IPS DF 19.7 (cell line): Measurements from ENCODE around the gene WIPI1.
"Not testable (repeated sequence)": the region's sequence is repeated elsewhere in the genome, so short reads cannot be mapped to it uniquely, and the experiment has no call there.

Source experiments
- DNase-seq: peaks from one replicate; pipeline ENCODE4 v3.0.0-alpha.2; 2013; ENCODE audit warnings: low read depth, low spot score

The WIPI1 gene

DNA sequence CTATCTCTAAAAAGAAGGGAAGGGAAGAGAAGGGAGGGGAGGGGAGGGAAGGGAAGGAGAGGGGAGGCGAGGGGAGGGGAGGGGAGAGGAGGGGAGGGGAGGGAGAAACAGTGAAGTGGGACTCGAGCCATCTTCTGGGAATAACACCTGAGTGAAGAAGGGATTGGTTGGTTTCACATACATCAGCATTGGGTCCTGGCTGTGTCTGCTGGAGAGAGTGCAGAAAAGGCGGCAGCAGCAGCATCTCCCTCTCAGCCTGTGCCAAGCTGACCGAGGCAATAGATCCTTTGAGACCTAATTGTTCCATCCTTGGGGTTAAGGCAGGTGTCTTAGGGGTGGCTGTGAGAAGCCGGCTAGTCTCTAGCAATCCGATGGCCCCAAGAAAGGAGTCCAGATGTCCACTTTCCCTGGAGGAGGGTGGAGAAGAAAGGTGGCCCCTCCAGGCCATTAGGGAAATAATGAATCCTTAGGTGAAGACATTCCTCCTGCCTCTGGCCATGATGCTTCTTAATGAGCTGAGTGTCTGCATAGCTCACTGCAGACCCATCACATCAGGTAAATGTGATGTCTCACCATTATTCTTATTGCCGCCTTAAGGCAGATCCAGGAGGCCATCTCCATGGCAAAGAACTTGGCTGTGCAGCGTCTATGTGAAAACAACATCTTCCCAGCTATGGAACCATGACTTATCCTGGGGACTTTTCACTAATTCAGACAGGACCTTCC lies 71.6 kb downstream of the WIPI1 start:
- no peak for DNase-seq

DNA sequence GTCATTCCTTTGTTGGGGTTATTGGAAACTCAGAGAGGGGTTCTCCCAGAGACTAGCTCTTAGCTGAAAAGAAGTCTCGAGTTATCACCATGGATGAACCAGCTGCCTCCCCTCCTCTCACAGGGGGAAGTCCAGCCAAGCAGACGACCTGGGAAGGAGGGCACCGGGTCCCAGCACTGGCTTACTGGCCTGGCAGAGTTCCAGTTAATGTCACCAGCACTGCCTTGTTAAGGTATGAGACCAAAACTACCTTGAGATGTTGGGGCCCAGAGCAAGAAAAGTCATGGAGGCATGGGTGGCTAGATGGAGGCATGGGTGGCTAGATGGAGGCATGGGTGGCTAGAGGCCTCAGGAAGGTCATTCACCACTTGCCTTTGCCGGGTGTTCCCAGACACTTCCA lies 72.4 kb downstream of the WIPI1 start:
- no peak for DNase-seq

DNA sequence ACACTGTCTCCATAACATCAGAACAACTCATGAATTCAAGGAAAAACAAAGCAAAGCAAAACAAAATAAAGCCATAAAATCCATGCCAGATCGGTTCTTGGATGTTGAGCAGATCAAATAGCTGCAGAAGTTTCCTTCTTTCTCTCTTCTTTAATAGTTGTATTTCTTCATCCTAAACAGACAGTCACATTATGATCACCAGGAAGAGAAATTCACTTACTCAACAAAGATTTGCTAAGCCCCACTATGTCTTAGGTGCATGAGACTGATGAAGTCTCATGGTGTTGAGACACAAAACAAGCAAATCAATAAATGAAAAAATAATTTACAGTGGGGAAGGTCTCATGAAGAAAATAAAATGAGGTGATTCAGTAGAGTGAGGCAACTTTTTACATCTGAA lies 72.8 kb downstream of the WIPI1 start:
- no peak for DNase-seq

DNA sequence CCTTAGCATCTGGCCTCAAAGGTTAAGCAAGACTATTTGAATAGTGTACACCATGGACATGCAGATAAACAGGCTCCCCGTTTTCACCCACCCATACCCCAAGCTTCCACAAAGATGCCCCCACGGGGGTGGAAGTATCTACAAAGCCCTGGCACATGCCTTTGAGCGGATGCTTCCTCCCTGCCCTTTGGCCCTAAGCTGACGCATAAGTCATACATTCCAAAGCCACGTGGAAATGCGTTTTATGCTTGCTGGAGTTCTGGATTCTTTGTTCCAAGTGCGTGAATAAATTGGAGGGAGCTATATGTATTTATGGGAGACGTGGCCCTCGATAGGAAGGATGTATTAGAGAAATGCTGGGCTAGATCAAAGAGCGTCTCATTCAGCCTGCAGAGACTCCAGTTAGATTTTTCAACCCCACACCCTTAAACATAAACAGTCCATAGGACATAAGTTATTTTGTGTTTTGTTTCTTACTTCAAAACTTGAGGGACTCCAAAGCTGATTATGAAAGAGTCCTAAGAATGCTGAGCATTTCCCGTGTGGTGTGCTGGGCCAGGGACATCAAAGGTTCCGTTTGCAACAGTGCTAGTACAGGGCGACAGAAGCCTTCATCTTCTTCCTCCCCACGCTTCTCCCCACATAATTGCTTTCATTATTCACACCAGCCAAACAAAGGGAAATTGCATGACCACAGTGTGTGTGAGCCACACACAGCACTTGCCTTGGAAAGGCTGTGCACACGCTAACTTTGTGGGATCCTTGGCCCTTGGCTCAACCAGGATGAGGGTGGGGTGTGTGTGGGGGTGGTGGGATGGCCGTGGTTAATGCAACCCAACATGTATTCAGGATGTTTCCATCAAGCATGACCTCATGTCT lies 73.6 kb downstream of the WIPI1 start:
- no peak for DNase-seq

DNA sequence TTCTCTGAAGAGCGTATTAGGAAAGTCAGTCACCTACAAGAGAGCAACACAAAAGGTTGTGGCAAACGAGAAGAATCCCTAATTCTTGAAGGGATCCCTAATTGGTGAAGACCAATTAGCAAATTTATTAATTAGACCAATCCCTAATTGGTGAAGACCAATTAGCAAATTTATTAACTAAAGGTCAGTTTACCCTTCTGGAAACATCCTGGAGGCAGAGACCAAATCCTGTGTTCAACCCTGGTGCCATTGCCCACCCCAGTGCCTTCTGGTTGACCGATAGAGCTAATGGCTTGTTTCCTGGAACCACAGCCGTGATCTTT lies 74.2 kb downstream of the WIPI1 start:
- DNase-seq, result no peak

DNA sequence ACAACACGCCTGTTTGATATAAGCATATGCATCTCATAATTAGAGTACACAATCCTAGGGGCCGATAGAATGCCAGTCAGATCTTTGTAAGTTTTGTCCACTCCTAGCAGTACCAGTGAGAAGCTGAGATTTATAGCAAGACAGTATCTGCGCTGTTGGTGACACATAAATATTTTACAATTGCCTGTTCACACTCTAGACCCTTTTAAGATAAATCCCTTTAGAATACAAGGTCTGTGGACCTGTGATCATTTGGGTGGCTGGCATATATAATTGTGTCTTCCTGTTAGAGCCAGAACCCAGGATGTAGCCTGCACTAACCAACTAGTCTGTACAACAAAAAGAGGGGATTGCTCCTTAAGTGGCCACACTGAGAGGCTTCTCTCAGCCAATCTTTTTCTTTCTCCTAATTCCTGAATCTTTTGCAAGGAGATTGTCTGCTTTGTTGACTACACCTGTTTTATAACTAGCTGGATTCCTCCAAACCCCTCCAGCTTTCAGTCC lies 74.7 kb downstream of the WIPI1 start:
- no peak for DNase-seq

DNA sequence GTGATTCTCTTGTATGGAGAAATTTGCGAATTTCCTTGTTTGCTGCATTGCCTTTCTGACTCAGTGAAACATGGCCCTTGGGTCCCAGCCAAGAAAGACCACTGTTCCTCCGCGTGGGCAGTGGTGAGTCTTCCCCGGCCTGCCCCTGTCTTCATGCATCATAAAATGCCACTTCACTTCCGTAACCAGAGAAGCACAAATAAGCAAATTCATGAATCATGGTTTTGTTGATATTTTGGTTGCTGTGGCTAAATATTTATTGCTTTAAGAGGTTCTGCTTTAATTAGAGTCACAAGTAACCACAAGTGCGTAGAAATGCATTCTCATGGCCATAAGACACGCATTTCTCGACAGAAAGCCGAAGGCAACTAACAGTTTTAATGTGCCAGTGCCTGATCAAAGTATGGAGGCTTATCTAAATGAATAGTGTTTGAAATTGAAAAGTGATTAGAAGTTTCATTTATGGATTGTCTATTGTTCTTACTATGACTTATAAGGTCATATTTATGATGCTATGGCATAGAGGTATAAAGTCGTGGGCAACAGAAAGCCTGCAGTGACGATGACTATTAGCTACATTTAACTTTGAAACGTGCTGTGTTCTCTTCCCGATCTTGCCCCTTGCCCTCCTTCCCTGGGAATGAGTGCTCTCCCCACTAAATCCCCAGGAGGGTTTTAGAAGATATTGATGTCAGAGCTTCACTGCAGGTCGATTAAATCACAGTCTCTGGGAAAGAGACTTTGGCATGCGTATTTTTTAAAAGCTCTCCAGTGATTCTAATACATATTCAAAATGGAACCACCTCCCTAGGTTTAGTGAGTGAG lies 76.0 kb downstream of the WIPI1 start:
- DNase-seq, result no peak

DNA sequence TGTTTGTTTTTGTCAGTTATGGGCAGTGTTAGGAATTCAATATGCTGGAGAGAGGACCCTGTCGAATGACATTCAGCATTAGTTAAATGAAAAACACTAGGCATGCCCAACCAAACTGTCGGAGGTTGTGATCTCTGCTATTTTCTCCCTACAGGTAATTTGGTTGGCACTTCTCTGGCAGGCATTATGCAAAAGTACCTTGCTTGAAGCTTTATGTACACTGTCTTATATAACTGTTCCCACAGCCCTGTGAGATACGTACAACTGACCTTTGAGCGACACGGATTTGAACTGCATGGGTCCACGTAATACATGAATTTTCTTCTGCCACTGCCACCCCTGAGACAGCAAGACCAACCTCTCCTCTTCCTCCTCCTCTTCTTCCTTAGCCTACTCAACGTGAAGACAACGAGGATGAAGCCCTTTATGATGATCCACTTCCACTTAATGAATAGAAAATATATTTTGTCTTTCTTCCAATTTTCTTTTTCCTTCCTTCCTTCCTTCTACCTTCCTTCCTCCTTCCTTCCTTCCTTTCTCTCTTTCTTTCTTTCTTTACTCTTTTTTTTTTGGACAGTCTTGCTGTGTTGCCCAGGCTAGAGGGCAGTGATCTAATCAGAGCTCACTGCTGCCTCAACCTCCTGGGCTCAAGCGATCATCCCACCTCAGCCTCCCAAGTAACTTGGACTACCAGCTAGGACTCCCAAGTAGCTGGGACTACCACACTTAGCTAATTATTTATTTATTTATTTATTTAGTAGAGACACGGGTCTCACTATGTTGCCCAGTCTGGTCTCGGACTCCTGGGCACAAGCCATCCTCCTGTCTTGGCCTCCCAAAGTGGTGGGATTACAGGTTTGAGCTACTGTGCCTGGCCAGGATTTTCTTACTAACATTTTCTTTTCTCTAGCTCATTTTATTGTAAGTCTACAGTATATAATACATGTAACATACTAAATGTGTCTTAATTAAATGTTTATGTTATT lies 77.3 kb downstream of the WIPI1 start:
- no peak for DNase-seq

DNA sequence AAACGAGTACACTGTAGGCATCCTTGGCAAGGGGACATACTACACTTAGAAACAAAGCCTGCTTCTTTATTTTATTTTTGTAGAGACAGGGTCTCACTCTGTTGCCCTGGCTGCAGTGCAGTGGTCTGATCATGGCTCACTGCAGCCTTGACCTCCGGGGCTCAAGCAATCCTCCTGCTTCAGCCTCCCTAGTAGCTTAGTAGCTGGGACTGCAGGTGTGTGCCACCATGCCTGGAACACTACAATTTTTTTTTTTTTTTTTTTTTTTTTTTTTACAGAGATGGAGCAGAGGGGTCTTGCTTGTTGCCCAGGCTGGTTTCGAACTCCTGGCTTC lies 78.2 kb downstream of the WIPI1 start:
- DNase-seq, result no peak

DNA sequence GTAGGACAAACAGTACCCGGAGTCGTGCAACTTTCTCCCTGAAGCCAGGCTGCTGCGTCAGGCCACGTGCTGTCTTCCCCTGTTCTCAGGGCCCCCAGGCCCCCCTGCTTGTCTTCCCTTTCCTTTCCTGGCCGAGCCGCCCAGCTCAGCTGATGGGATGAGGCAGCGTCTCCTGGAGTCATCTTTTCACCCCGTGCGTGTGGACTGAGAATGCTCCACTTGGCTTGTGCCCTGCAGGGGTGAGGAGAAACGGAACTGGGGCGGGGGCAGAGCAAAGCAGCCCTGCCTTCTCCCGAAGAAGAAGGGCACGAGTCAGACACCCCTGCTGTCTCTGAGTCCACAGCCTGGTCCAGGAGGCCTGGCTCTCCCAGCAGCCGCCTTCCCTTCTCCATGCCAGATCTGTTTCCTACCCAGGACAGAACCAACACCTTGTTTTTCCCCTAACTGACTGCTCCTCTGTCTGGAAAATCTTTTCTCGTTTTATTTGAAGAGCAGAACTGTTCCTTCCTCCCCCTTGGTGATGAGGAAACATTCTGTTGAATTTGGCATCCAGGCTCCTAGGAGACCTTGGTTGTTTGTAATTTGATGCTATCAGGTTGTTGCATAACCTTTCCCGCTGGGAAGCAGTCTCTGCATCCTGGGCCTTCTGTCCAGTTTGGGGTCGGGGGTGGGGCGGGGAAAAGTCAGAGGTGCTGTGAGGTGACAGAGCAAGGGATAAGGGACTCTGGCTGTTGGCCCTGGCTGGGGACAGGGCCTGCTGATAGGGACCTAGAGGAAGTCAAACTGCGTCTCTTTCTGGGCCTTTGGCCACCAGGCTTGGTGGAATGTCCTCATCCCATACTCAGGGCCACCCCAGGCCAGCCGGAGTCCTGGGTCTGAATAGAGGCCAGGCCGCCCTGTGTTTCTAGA lies 78.8 kb downstream of the WIPI1 start:
- DNase-seq, result peak; percentile 30

DNA sequence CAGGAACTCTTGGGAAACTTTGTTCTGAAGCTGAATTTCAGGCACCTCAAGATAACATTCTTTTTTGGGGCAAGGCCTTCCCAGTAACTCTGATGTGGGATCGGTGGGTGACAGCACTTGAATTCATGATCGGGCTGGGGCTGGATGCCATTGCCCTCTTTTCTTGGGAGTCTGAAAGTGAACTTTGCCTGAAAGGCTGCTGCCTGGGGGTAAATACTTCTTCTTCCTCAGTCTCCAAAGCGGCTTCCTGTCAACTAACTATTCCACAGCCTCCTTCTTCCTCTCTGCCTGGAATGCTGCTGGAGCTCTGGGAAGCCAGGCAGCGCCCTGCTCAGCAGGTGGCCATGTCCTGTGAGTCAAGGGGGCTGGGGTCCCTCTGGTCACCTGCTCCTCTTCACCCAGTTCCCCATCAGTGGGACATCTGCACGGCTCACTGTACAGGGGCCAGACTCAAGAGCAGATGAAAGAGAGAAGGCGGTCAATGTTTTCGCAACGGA lies 79.5 kb downstream of the WIPI1 start:
- DNase-seq, result no peak

DNA sequence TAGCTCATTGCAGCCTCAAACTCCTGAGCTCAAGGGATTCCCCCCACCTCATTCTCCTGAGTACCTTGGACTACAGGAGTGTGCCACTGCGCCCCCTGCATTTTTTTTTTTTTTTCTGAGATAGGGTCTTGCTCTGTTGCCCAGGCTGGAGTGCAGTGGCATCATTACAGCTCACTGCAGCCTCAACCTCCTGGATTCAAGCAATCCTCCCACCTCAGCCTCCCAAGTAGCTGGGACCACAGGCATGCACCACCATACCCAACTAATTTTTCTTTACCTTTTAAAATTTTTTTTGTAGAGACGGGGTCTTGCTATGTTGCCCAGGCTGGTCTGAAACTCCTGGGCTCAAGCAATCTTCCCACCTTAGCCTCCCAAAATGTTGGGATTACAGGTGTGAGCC lies 81.1 kb downstream of the WIPI1 start:
- not testable (repeated sequence) for DNase-seq

DNA sequence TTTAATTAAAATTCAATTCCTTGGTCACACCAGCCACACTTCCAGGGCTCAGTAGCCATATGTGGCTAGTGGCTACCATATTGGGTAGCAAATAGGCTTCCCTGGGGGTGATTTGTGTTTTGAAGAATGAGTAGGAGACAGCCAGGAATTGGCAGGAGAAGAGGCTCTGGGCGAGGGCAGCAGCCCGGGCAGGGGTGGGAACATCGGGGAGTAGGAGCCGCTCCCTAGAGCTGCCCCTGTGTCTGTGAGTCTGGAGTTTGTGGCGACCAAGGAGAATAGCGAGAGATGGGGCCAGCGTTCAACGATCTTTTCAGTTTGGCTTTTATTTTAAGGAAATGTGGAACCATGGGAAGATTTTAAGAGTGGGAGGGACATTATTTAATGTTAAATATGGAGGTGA lies 81.7 kb downstream of the WIPI1 start:
- no peak for DNase-seq
